SK-N-SH treated with all-trans-retinoic acid at 6 μM for 48 hours (cell line): ENCODE measurements around the gene CYP2W1.

Experiments
- ESRRG ChIP-seq: fragments of 250-450 bp; sonication (Bioruptor Pico); IDR thresholded peaks from 2 replicates; pipeline ENCODE4 v1.6.1; 2021; ENCODE audit warnings: mild to moderate bottlenecking
- OSR1 ChIP-seq: fragments of 250-450 bp; sonication (Bioruptor Pico); IDR thresholded peaks from 2 replicates; pipeline ENCODE4 v1.8.0; 2022; ENCODE audit warnings: moderate library complexity, mild to moderate bottlenecking, inconsistent platforms
- RARB ChIP-seq: fragments of 250-450 bp; sonication (Bioruptor Pico); IDR thresholded peaks from 2 replicates; pipeline ENCODE4 v1.8.0; 2021; ENCODE audit warnings: mild to moderate bottlenecking, moderate library complexity
- TCF4 ChIP-seq: fragments of 250-450 bp; sonication (Bioruptor Pico); IDR thresholded peaks from 2 replicates; pipeline ENCODE4 v1.8.0; 2021; ENCODE audit warnings: mild to moderate bottlenecking, moderate library complexity, borderline replicate concordance
- TOX ChIP-seq: fragments of 250-450 bp; sonication (Bioruptor Pico); IDR thresholded peaks from 2 replicates; pipeline ENCODE4 v1.8.0; 2021; ENCODE audit warnings: mild to moderate bottlenecking, moderate library complexity, borderline replicate concordance
- ZC3H10 ChIP-seq: fragments of 250-450 bp; sonication (Bioruptor Pico); IDR thresholded peaks from 2 replicates; pipeline ENCODE4 v1.5.1; 2021; ENCODE audit warnings: mild to moderate bottlenecking, moderate library complexity
- ZFP3 ChIP-seq: fragments of 250-450 bp; sonication (Bioruptor Pico); IDR thresholded peaks from 2 replicates; pipeline ENCODE4 v1.5.0; 2020; ENCODE audit warnings: mild to moderate bottlenecking, moderate library complexity
- ZNF8 ChIP-seq: fragments of 450-650 bp; formaldehyde crosslinking; IDR thresholded peaks from 2 replicates; pipeline ENCODE4 v1.5.0; 2020; ENCODE audit warnings: mild to moderate bottlenecking, moderate library complexity
- TF ChIP-seq, protein P1 (sequence below): fragments of 250-450 bp; sonication (Bioruptor Pico); IDR thresholded peaks from 2 replicates; pipeline ENCODE4 v1.5.1; 2021; ENCODE audit warnings: mild to moderate bottlenecking, moderate library complexity
- TF ChIP-seq, protein P2 (sequence below): fragments of 250-450 bp; sonication (Bioruptor Pico); IDR thresholded peaks from 2 replicates; pipeline ENCODE4 v1.8.0; 2021; ENCODE audit warnings: low read depth, mild to moderate bottlenecking, moderate library complexity, borderline replicate concordance

DNA sequence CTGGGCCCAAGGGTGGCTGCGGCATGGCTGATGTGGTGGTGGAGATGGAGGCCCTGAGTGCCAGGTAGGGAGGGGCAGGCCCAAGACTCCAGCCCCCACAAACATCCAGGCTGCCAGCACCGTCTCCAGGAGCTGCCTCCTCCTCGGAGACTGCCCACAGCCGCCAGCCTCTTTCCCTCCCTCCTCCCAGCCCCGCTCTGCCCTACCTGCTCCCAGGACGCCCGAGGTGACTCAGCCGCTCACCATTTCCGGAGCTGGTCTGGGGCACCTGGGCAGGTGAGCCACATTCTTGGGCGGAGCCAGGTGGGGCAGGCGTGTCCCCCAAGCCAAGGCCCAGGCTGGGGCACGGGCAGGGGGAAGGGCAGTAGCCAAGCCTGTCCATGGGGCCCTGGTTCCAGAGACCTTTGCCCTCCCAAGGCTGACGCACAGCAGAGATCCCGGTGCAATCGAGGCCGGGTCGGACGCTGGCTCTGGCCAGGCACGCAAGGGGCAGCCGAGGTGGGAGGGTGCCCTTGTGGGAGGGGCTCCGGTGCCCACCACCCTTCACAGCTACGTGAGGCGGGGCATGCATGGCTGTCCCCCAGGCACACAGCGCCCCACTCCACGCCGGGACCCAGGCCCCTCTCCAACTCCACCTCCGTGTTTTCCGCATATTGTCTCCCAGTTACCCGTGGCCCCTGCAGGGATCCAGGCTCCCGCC is 37.3 kb upstream of the CYP2W1 start:
- TF ChIP-seq ZNF8 (CRISPR knock-in tag) (no peak), RARB (CRISPR knock-in tag) (no peak), TCF4 (no peak), TOX (CRISPR knock-in tag) (no peak), OSR1 (CRISPR knock-in tag) (no peak), ZC3H10 (CRISPR knock-in tag) (no peak), ZFP3 (CRISPR knock-in tag) (no peak), ESRRG (CRISPR knock-in tag) (no peak)
- TF ChIP-seq, protein P1, sequence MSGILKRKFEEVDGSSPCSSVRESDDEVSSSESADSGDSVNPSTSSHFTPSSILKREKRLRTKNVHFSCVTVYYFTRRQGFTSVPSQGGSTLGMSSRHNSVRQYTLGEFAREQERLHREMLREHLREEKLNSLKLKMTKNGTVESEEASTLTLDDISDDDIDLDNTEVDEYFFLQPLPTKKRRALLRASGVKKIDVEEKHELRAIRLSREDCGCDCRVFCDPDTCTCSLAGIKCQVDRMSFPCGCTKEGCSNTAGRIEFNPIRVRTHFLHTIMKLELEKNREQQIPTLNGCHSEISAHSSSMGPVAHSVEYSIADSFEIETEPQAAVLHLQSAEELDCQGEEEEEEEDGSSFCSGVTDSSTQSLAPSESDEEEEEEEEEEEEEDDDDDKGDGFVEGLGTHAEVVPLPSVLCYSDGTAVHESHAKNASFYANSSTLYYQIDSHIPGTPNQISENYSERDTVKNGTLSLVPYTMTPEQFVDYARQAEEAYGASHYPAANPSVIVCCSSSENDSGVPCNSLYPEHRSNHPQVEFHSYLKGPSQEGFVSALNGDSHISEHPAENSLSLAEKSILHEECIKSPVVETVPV (CRISPR knock-in tag): no peak
- TF ChIP-seq, protein P2, sequence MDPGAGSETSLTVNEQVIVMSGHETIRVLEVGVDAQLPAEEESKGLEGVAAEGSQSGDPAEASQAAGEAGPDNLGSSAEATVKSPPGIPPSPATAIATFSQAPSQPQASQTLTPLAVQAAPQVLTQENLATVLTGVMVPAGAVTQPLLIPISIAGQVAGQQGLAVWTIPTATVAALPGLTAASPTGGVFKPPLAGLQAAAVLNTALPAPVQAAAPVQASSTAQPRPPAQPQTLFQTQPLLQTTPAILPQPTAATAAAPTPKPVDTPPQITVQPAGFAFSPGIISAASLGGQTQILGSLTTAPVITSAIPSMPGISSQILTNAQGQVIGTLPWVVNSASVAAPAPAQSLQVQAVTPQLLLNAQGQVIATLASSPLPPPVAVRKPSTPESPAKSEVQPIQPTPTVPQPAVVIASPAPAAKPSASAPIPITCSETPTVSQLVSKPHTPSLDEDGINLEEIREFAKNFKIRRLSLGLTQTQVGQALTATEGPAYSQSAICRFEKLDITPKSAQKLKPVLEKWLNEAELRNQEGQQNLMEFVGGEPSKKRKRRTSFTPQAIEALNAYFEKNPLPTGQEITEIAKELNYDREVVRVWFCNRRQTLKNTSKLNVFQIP (CRISPR knock-in tag): no peak
